K562 (cell line): ENCODE results near the gene EPHB4. TPM values are rescaled to one million over a fixed set of nuclear protein-coding genes. Genes with fewer than 3 reads are reported as not detected.
A peak's percentile ranks its signal among the peaks of the same experiment; 100 is the strongest.

Experiments used
- CC2D1A ChIP-seq: fragments of 450-650 bp; IDR thresholded peaks from 2 replicates; pipeline ENCODE4 v1.6.1; 2017; ENCODE audit warnings: mild to moderate bottlenecking
- E2F8 ChIP-seq: fragments of 450-650 bp; IDR thresholded peaks from 2 replicates; pipeline ENCODE4 v1.7.1; 2018; ENCODE audit warnings: mild to moderate bottlenecking, low read depth; ENCODE audit not compliant: partially characterized antibody
- ELF4 ChIP-seq: fragments of 450-650 bp; formaldehyde crosslinking; IDR thresholded peaks from 2 replicates; pipeline ENCODE4 v1.4.0; 2022; ENCODE audit warnings: missing genetic modification characterization
- ESRRA ChIP-seq: fragments of 450-650 bp; IDR thresholded peaks from 2 replicates; pipeline ENCODE4 v1.6.1; 2014; ENCODE audit warnings: low read depth, mild to moderate bottlenecking, moderate library complexity, borderline replicate concordance
- HDAC2 ChIP-seq: fragments of 450-650 bp; IDR thresholded peaks from 2 replicates; pipeline ENCODE4 v1.6.1; 2016; ENCODE audit warnings: mild to moderate bottlenecking
- LARP7 ChIP-seq: fragments of 450-650 bp; IDR thresholded peaks from 2 replicates; pipeline ENCODE4 v1.6.1; 2016
- MLLT1 ChIP-seq, 2 experiments: fragments of 450-650 bp; IDR thresholded peaks; 2 replicates each; pipeline ENCODE4 v1.6.1; 2016
- MXD1 ChIP-seq: fragments of 250-450 bp; sonication (Bioruptor Pico); IDR thresholded peaks from 2 replicates; pipeline ENCODE4 v1.8.0; 2021; ENCODE audit warnings: borderline replicate concordance, mild to moderate bottlenecking, moderate library complexity; ENCODE audit not compliant: poor library complexity, severe bottlenecking
- MYC ChIP-seq, 2 experiments: fragments of 250-450 bp in 1 of 2; sonication (Bioruptor Pico) in 1 of 2; IDR thresholded peaks; 2 replicates each; pipeline versions ENCODE4 v1.5.1 to v1.6.1; 2012 to 2021; ENCODE audit warnings: low read depth in 2 of 2, borderline replicate concordance in 1 of 2, improper control_type of control experiment in 1 of 2, low read length in 1 of 2, mild to moderate bottlenecking in 1 of 2, moderate library complexity in 1 of 2
- PATZ1 ChIP-seq: fragments of 250-450 bp; sonication (Bioruptor Pico); IDR thresholded peaks from 2 replicates; pipeline ENCODE4 v1.5.0; 2020; ENCODE audit warnings: mild to moderate bottlenecking, borderline replicate concordance
- PHF21A ChIP-seq: fragments of 450-650 bp; IDR thresholded peaks from 2 replicates; pipeline ENCODE4 v1.6.1; 2017; ENCODE audit warnings: low read depth, borderline replicate concordance
- POLR2G ChIP-seq: fragments of 200-400 bp; formaldehyde crosslinking; IDR thresholded peaks from 2 replicates; pipeline ENCODE4 v1.6.1; 2017; ENCODE audit warnings: low read depth, mild to moderate bottlenecking, antibody characterized with exemption, low read length, moderate library complexity
- TFAM ChIP-seq: fragments of 250-450 bp; sonication (Bioruptor Pico); conservative IDR thresholded peaks from 2 replicates; pipeline ENCODE4 v1.5.0; 2021; ENCODE audit warnings: mild to moderate bottlenecking, moderate library complexity
- ZBTB26 ChIP-seq: fragments of 450-650 bp; formaldehyde crosslinking; IDR thresholded peaks from 2 replicates; pipeline ENCODE4 v1.4.0; 2022; ENCODE audit warnings: missing genetic modification characterization
- ZNF384 ChIP-seq: IDR thresholded peaks from 2 replicates; pipeline ENCODE4 v1.6.1; 2012; ENCODE audit warnings: low read depth, low read length, improper control_type of control experiment
- ZNF707 ChIP-seq: fragments of 250-450 bp; sonication (Bioruptor Pico); conservative IDR thresholded peaks from 2 replicates; pipeline ENCODE4 v1.8.0; 2022; ENCODE audit warnings: inconsistent platforms, mild to moderate bottlenecking, moderate library complexity
- polyA plus RNA-seq, 8 experiments: library from polyadenylated mRNA; depleted of rRNA in 4 of 8; stranded (reverse) in 5 of 8; unstranded in 3 of 8; fragments of >200 nt; fragmentation: Nextera tagmentation in 2 of 8; fragmentation: Illumina TruSeq in 1 of 8; extraction: Ambion mirVana in 2 of 8; extraction: Trizol in 1 of 8; gene quantifications; 2 replicates each; pipeline versions ENCODE4 v1.2.1 to v1.2.3, GENCODE V29; 2011 to 2014; ENCODE audit warnings: inconsistent platforms in 1 of 8, missing spikeins in 1 of 8
- total RNA-seq, 7 experiments: library from RNA; depleted of rRNA in 6 of 7; stranded (reverse); fragments of >200 nt in 6 of 7; fragmentation: Illumina TruSeq in 2 of 7; extraction: Trizol in 2 of 7; gene quantifications; 2 replicates each; pipeline versions ENCODE4 v1.2.1 to v1.2.3, GENCODE V29; 2011 to 2021; ENCODE audit warnings: low replicate concordance in 1 of 7

Gene EPHB4
- total and polyA plus RNA-seq, 9 of the 15 experiments (the other 6 are each of a cell fraction or from before 2014, with no cell fraction given) = 1.2 to 82.1 (median 37.9) TPM

GRCh38 chr7:100803398-100804161 lies 23.7 kb downstream of the EPHB4 start (continued):
- TF ChIP-seq CC2D1A (peak; percentile 56; the same call in 1 of the 2 replicates), PHF21A (peak; percentile 77; the same call in 1 of the 2 replicates), ZNF384 (peak; percentile 86), POLR2G (peak; percentile 56), ESRRA (no peak; the same call in 1 of the 2 replicates), ZNF707 (CRISPR knock-in tag) (no peak), ZBTB26 (no peak), HDAC2 (peak; percentile 78; the same call in 1 of the 2 replicates), MXD1 (CRISPR knock-in tag) (no peak), MLLT1 (IDR thresholded peaks at IDR 0.05) (peak in 1 of 2 experiments; percentile 79; a peak in 2 of 4 replicates), MYC (IDR thresholded peaks at IDR 0.05; ENCODE audit: low read depth, low read length) (no peak), MYC (CRISPR knock-in tag; IDR thresholded peaks at IDR 0.05; ENCODE audit: borderline replicate concordance, low read depth) (peak; percentile 53; the same call in 1 of the 2 replicates), PATZ1 (CRISPR knock-in tag) (no peak), TFAM (CRISPR knock-in tag) (no peak), E2F8 (peak; percentile 21), LARP7 (peak; percentile 74; the same call in 1 of the 2 replicates), ELF4 (peak; percentile 78; the same call in 1 of the 2 replicates)
